K562 (cell line): Measurements from ENCODE around the gene THAP4.

ENCODE experiments used
- BRF1 ChIP-seq: IDR thresholded peaks from 3 replicates; pipeline ENCODE4 v1.6.1; 2011; ENCODE audit warnings: borderline replicate concordance, mild to moderate bottlenecking; ENCODE audit not compliant: insufficient read length; ENCODE audit errors: extremely low read depth
- CHD1 ChIP-seq: fragments of 200-600 bp; sonication (generic); IDR thresholded peaks from one replicate; pipeline ENCODE4 v1.6.1; 2012; ENCODE audit warnings: mild to moderate bottlenecking, moderate library complexity, low read length, inconsistent platforms
- CTCF ChIP-seq, 3 experiments: IDR thresholded peaks in 2 of 3; conservative IDR thresholded peaks in 1 of 3; 2 replicates each; pipeline ENCODE4 v1.5.1; 2011 to 2012; ENCODE audit warnings: low read length in 3 of 3, mild to moderate bottlenecking in 3 of 3, control low read depth in 2 of 3, improper control_type of control experiment in 1 of 3, inconsistent platforms in 1 of 3, low read depth in 1 of 3, mixed read lengths in 1 of 3, moderate library complexity in 1 of 3; ENCODE audit not compliant: insufficient read depth in 2 of 3
- EHMT2 ChIP-seq: fragments of 450-650 bp; IDR thresholded peaks from 2 replicates; pipeline ENCODE4 v1.6.1; 2018; ENCODE audit warnings: antibody characterized with exemption
- EP300 ChIP-seq: IDR thresholded peaks from 2 replicates; pipeline ENCODE4 v1.6.1; 2012; ENCODE audit warnings: low read length, improper control_type of control experiment
- HCFC1 ChIP-seq: IDR thresholded peaks from 2 replicates; pipeline ENCODE4 v1.6.1; 2012; ENCODE audit warnings: low read depth, low read length, improper control_type of control experiment
- MTA2 ChIP-seq: fragments of 450-650 bp; IDR thresholded peaks from 2 replicates; pipeline ENCODE4 v1.6.1; 2016; ENCODE audit warnings: low read depth
- TAF1 ChIP-seq: IDR thresholded peaks from 2 replicates; pipeline ENCODE4 v1.6.1; 2011; ENCODE audit warnings: mild to moderate bottlenecking, low read length, moderate library complexity; ENCODE audit not compliant: insufficient read depth, control insufficient read depth, severe bottlenecking; ENCODE audit errors: extremely low read depth
- ZNF263 ChIP-seq: sonication (generic); formaldehyde crosslinking; IDR thresholded peaks from 2 replicates; pipeline ENCODE4 v1.8.0; 2022; ENCODE audit warnings: mild to moderate bottlenecking, missing genetic modification reagents, borderline replicate concordance
- ZNF431 ChIP-seq: sonication (generic); formaldehyde crosslinking; IDR thresholded peaks from 2 replicates; pipeline ENCODE4 v1.8.0; 2022; ENCODE audit warnings: mild to moderate bottlenecking, missing genetic modification reagents
- TF ChIP-seq, protein P1 (sequence below), 2 experiments: fragments of 450-650 bp; formaldehyde crosslinking in 1 of 2; IDR thresholded peaks; 2 replicates each; pipeline versions ENCODE4 v1.4.0 to v1.6.1; 2014 to 2020; ENCODE audit warnings: mild to moderate bottlenecking in 2 of 2, borderline replicate concordance in 1 of 2, low read depth in 1 of 2

DNA sequence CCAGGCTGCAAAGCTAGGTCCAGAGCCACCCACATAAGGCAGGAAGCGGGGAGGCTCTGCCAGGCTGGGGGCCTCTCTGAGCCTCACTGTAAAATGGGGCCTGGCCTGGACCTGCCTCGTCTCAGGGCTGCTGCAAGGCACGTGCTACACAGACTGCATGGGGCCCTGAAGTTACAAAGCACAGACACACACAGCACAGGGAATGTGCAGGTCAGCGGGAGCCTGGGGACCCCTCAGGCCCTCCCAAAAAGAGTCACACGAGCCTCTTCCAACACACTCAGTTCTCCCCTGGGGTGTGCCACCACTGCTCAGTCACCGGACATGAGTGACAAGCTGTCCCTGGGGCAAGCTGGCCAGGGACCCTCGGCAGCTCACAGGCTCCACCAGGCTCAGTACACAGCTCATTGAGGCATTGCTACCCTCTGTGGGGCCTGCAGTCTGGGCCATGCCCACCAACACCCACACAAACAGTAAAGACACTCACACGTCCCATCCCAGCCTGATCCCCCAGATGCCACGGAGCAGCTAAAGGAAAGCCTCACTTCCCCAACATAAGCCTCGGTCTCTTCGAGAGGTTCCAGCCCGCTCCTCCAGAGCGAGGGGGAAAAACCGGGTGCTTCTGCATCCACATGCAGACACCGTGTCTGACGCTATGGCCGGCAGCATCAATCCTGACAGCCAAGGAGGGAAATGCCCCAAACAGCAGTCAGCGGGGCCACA, 44.7 kb downstream of the THAP4 start:
- TF ChIP-seq CHD1 (no peak), TAF1 (no peak), ZNF431 (CRISPR knock-in tag) (no peak), ZNF263 (no peak), EHMT2 (no peak), BRF1 (no peak), CTCF (IDR thresholded peaks at IDR 0.05 in 2 of 3, conservative IDR thresholded peaks at IDR 0.05 in 1 of 3; ENCODE audit: insufficient read depth in 2 of 3, low read depth in 1 of 3, low read length in 3 of 3) (no peak), HCFC1 (no peak), EP300 (no peak), MTA2 (no peak)
- TF ChIP-seq, protein P1, sequence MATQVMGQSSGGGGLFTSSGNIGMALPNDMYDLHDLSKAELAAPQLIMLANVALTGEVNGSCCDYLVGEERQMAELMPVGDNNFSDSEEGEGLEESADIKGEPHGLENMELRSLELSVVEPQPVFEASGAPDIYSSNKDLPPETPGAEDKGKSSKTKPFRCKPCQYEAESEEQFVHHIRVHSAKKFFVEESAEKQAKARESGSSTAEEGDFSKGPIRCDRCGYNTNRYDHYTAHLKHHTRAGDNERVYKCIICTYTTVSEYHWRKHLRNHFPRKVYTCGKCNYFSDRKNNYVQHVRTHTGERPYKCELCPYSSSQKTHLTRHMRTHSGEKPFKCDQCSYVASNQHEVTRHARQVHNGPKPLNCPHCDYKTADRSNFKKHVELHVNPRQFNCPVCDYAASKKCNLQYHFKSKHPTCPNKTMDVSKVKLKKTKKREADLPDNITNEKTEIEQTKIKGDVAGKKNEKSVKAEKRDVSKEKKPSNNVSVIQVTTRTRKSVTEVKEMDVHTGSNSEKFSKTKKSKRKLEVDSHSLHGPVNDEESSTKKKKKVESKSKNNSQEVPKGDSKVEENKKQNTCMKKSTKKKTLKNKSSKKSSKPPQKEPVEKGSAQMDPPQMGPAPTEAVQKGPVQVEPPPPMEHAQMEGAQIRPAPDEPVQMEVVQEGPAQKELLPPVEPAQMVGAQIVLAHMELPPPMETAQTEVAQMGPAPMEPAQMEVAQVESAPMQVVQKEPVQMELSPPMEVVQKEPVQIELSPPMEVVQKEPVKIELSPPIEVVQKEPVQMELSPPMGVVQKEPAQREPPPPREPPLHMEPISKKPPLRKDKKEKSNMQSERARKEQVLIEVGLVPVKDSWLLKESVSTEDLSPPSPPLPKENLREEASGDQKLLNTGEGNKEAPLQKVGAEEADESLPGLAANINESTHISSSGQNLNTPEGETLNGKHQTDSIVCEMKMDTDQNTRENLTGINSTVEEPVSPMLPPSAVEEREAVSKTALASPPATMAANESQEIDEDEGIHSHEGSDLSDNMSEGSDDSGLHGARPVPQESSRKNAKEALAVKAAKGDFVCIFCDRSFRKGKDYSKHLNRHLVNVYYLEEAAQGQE (IDR thresholded peaks at IDR 0.05; ENCODE audit: borderline replicate concordance): no peak
- TF ChIP-seq, protein P1 (CRISPR knock-in tag; IDR thresholded peaks at IDR 0.05; ENCODE audit: low read depth): no peak
